Activated T-cell treated with anti-CD3 and anti-CD28 coated beads, Interleukin-2, amount 50 U/mL, for 72 hours (primary cell): ENCODE results near the gene AARS1. TPM values are rescaled to one million over a fixed set of nuclear protein-coding genes. Genes with fewer than 3 reads are reported as not detected.
"Not testable (repeated sequence)": the region's sequence is repeated elsewhere in the genome, so short reads cannot be mapped to it uniquely, and the experiment has no call there.

Source experiments
- ATAC-seq, 2 donors: fragments of 150-1000 bp; cut with Tn5 transposase; replicated peaks in 1 of 2; 2 replicates each; pipeline ENCODE4 v1.10.0; 2021; ENCODE audit warnings: moderate library complexity in 2 of 2, mild to moderate bottlenecking in 1 of 2
- DNase-seq, 2 donors: peaks; one replicate each; pipeline ENCODE4 v3.0.0; 2021 to 2022; ENCODE audit warnings: mixed read lengths in 1 of 2
- H3K27ac Mint-ChIP-seq: one replicate; pipeline ENCODE4 v1.8.0; 2022; ENCODE audit warnings: mild to moderate bottlenecking, moderate library complexity, mixed read lengths
- H3K27me3 Mint-ChIP-seq: one replicate; pipeline ENCODE4 v1.8.0; 2022; ENCODE audit warnings: low read depth, mixed read lengths
- H3K36me3 Mint-ChIP-seq, 2 donors: one replicate each; pipeline ENCODE4 v1.8.0; 2022; ENCODE audit warnings: mixed read lengths in 2 of 2, mild to moderate bottlenecking in 1 of 2; ENCODE audit not compliant: insufficient read depth in 2 of 2
- H3K4me1 Mint-ChIP-seq: one replicate; pipeline ENCODE4 v1.8.0; 2022; ENCODE audit warnings: low read depth, mixed read lengths
- H3K4me3 Mint-ChIP-seq, 2 donors: one replicate each; pipeline ENCODE4 v1.8.0; 2022; ENCODE audit warnings: mild to moderate bottlenecking in 2 of 2, mixed read lengths in 2 of 2, moderate library complexity in 2 of 2
- H3K9me3 Mint-ChIP-seq, 2 donors: one replicate each; pipeline ENCODE4 v1.8.0; 2022; ENCODE audit warnings: mixed read lengths in 2 of 2
- total RNA-seq, 2 donors: library from RNA; stranded (reverse); gene quantifications; one replicate each; pipeline ENCODE4 v1.2.3, GENCODE V29; 2022

The AARS1 gene
- total RNA-seq, 2 donors from 2014 or later, result 273 to 308 TPM

DNA sequence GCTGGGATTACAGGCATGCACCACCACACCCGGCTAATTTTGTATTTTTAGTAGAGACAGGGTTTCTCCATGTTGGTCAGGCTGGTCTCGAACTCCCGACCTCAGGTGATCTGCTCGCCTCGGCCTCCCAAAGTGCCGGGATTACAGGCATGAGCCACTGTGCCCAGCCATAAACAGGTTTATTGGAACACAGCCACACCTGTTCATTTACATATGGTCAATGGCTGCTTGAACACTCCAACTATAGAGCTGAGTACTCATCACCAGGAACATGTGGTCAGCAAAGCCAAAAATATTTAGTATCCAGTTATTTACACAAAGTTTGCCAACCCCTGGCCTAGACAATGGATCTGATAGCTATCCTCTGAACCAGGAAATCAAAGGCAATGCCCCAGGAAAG lies 29.4 kb downstream of the AARS1 start:
- peaks cover 9 to 40% of the 10 kb centered on the region in 2 donors for H3K36me3 Mint-ChIP-seq
- not testable (repeated sequence) for H3K27ac Mint-ChIP-seq

GRCh38 chr16:70258946-70259345 lies 30.4 kb downstream of the AARS1 start:
- ATAC-seq (no peak), DNase-seq (no peak)
- Mint-ChIP-seq H3K27me3 (no peaks in the 10 kb centered on the region), H3K4me3 (no peak overlapping the region), H3K9me3 (no peaks in the 10 kb centered on the region), H3K4me1 (peaks cover 4% of the 10 kb centered on the region), H3K27ac (no peak overlapping the region), H3K36me3 (peaks cover 9 to 34% of the 10 kb centered on the region in 2 donors)

More for the DNA sequence above, 29.4 kb downstream of the AARS1 start:
- H3K4me1 Mint-ChIP-seq, H3K9me3 Mint-ChIP-seq, ATAC-seq, DNase-seq, H3K27me3 Mint-ChIP-seq, H3K4me3 Mint-ChIP-seq: not testable (repeated sequence)

DNA sequence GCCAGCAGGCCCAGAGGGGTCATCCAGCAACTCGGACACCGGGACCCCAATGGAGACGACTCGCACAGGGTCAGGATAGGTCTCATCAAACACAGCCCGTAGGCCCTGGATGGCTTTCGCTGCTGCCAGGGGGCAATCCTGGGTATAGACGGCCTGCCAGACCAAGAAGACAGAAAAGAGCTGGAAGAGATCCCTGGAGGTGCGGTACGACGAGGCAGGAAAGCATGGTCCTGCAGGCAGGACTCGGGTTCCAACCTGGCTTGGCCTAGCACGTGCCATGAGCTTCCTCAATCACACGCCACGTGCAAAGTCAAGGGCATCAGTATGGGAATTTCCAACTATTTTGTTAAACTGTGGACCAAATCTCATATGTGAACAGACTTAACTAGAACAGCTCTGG lies 31.2 kb downstream of the AARS1 start:
- no peak for ATAC-seq
- Mint-ChIP-seq H3K4me1 (peaks cover 4% of the 10 kb centered on the region), H3K9me3 (no peaks in the 10 kb centered on the region), H3K27me3 (no peaks in the 10 kb centered on the region), H3K36me3 (peaks cover 9 to 39% of the 10 kb centered on the region in 2 donors), H3K27ac (no peak overlapping the region), H3K4me3 (no peak overlapping the region)
- no peak for DNase-seq

DNA sequence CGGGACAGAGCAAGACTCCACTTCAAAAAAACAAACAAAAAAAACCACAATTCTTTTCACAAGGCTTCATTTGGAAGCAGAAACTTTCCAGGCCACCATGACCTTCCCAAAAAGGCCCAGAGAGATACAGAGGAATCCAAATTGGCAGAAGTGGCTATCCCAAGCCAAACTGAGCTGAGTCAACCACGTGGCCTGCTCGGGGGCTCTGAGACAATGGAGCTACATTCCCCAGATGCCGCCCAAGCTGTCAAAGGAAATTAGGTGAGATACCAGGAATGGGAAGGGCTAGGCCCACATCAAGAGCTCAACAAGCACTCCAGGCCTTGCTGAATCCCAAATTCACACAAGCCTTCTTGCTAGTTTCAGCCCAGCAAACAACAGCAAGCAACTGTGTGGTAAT lies 31.9 kb downstream of the AARS1 start:
- no peak overlapping the region for H3K4me3 Mint-ChIP-seq
- ATAC-seq (no peak), DNase-seq (no peak)
- peaks cover 4% of the 10 kb centered on the region for H3K4me1 Mint-ChIP-seq
- peaks cover 8 to 39% of the 10 kb centered on the region in 2 donors for H3K36me3 Mint-ChIP-seq
- no peaks in the 10 kb centered on the region for H3K9me3 Mint-ChIP-seq
- H3K27me3 Mint-ChIP-seq, result no peaks in the 10 kb centered on the region
- H3K27ac Mint-ChIP-seq, result no peak overlapping the region

DNA sequence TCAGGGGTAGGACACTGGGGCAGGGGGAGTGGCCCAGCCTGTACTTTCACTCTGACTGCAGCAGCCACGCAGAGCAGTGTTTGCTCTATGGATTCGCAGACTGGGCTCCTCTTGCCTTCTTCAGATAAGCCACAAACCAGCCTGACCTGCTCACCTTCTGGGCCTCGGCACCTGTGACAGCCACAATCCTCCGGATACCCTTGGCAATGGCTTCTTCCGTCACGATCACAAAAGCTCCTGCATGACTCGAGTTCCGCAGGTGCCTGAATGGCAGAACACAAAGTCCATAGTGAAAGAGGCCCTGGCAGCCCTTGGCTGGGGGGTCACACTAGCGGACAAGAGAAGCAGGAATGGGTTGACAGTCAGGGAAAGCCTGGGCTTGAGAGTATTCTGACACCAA lies 33.7 kb downstream of the AARS1 start:
- no peak for ATAC-seq
- DNase-seq, result no peak
- no peak overlapping the region for H3K27ac Mint-ChIP-seq
- no peak overlapping the region for H3K4me3 Mint-ChIP-seq
- H3K27me3 Mint-ChIP-seq, result no peaks in the 10 kb centered on the region
- H3K4me1 Mint-ChIP-seq, result peaks cover 7% of the 10 kb centered on the region
- H3K36me3 Mint-ChIP-seq, result peaks cover 6 to 36% of the 10 kb centered on the region in 2 donors
- no peaks in the 10 kb centered on the region for H3K9me3 Mint-ChIP-seq

- no peak overlapping the region for H3K4me3 Mint-ChIP-seq
- H3K36me3 Mint-ChIP-seq, result peaks cover 3 to 35% of the 10 kb centered on the region in 2 donors
- H3K9me3 Mint-ChIP-seq, result no peaks in the 10 kb centered on the region
- peaks cover 12% of the 10 kb centered on the region for H3K4me1 Mint-ChIP-seq
- H3K27ac Mint-ChIP-seq, result no peak overlapping the region
- H3K27me3 Mint-ChIP-seq, result no peaks in the 10 kb centered on the region
- DNase-seq, result no peak
- ATAC-seq, result no peak
These were observed 34.4 kb downstream of the AARS1 start for GRCh38 chr16:70254965-70255286.

DNA sequence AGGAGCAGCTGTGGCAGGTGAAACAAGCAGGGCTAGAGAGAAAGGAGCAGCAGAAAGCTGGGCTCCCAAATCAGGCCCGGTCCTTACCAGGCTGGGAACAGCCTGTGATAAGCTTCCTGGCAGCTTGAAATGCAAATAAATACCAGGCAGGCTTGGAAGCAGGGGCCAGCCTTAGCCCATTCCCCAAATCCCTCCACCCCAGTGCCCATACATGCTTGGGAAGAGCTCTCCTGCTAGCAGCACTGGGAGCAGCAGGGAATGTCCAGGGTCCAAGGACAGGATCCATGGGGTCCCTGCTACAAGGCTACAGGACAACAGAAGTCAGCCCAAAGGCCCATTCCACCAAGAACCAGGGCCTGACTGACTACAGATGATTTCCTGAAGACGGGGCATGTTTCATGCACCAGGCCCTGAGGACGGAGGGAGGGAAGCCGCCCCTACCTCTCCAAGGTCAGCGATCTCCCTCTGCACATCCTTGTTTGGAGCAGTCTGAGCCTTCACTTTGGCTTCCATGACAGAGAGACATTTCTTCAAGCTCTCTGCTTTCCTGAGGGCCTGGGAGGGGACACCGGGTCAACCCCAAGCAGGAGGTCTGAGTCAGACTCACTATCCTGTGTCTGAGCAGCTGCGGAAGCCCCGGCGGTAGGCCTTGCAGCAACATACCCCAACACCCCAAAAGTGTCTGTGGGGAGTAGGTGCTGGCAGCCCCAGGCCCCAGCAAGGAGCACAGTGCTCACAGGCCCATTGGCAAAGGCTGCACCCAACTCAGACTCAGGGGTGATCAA lies 34.9 kb downstream of the AARS1 start:
- Mint-ChIP-seq H3K36me3 (peaks cover 3 to 33% of the 10 kb centered on the region in 2 donors), H3K9me3 (no peaks in the 10 kb centered on the region), H3K4me3 (no peak overlapping the region), H3K27me3 (no peaks in the 10 kb centered on the region), H3K27ac (no peak overlapping the region), H3K4me1 (peaks cover 16% of the 10 kb centered on the region)
- ATAC-seq (no peak), DNase-seq (no peak)

DNA sequence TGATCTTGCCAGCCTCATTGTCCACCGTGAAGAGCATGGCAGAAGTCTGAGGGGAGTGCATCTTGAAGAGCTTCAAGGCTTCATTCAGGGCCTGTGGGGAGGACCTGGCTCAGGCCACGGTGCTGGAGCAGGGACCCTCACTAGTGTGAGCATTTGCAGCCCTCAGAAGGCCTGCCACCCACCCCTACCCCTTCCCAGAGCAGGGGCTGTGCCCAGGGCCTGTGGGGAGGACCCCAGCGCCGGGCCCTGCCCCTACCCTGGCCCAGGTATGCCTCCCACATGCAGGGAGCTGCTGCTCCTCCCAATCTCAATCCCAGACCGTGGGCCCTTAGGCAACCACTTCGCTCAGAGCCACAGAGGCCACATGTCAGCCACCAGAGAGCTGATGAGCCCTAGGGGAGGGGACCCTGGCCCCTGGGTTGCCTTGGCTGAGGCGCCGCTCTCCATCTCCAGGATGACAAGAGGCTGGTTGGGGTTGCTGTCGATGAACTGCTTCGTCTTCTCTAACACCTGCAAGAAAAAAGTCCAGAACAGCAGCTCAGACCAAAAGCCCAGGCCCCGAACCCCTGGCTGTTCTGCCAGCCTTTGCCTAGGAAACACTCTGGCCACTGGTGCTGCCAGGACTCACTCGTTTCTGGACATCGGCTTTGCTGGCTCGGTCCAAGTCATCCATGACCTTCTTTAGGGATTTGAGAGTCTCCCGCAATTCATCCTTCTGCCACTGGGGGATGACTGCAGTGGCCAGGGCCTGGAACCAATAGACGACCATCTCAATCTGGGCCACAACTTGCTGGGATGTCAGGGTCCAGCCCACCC lies 35.8 kb downstream of the AARS1 start:
- ATAC-seq, result no peak
- H3K27ac Mint-ChIP-seq, result no peak overlapping the region
- peaks cover 3 to 32% of the 10 kb centered on the region in 2 donors for H3K36me3 Mint-ChIP-seq
- no peaks in the 10 kb centered on the region for H3K9me3 Mint-ChIP-seq
- H3K4me1 Mint-ChIP-seq, result peaks cover 24% of the 10 kb centered on the region
- DNase-seq, result peak; percentile 34 to 53
- H3K4me3 Mint-ChIP-seq, result no peak overlapping the region
- no peaks in the 10 kb centered on the region for H3K27me3 Mint-ChIP-seq

DNA sequence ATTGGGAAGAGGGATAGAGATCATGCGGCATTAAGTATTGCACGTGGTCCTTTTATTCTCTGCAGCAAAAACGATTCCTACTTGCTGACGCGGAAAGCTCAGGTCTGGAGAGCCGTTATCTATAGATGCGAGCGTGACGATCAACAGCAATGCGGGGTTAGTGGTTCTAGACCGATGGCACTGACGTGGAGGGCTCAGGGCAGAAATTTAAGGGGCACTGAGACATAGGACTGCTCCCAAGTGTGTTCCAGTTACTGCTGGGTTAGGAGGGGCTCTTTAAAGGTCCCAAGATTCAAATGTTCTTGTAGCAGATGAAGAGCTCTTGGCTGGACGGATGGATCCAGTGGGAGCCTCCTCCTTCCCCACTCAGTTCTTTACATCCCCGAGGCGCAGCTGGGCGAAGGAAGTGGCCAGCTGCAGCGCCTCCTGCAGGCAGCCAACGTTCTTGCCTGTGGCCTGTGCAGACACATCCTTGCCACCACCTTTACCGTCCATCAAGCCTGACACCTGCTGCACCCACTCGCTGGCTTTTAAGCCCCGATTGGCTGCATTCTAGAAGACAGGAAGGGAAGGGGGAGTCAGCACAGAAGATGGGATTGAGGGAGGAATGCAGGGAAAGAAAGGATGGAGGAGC lies 36.8 kb downstream of the AARS1 start:
- H3K4me3 Mint-ChIP-seq, result peak overlapping the region; percentile 87 to 91
- H3K36me3 Mint-ChIP-seq, result peaks cover 2 to 23% of the 10 kb centered on the region in 2 donors
- DNase-seq, result peak; percentile 29 to 39

DNA sequence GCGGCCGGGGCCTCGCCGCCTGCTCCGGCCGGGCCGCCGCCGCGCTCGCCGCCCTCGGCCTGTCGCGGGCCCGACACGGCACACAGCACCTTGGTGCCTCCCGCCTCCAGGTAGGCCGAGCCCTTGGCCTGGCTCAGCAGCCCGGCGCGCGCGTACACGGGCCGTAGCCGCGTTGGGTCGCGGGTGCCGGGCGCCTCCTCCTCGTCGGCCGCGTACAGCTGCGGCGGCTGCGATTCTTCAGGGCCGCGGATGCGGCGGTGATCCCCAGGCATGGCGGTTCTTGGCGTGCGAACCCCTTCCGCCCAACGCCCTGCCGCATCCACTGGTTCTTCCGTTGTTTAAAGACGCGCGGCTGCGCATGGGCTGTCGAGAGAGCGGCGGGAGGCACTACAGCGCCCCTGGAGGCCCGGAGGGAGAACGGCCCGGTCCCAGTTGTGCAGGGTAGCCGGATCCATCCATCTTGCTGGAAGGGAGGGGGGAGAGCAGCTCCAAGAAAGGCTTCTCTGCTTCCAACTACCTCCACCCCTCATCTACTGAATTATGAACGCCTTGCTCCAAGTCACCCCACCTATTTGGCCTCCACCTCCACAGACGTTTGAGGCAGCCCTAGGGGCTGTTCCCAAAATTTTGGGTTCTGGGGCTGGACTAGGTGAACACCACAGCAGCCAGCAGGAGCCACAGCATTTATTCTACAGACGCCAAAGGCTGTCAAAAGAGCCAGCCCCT lies 37.5 kb downstream of the AARS1 start, which contains the start of gene EXOSC6:
TSS of gene EXOSC6 (minus strand) at position 312 of the 726 bp plus-strand sequence. CDS start at position 272, 40 bp downstream.
- DNase-seq (peak; percentile 93 to 95), ATAC-seq (peak; percentile 89 to 90)
- peaks cover 2 to 23% of the 10 kb centered on the region in 2 donors for H3K36me3 Mint-ChIP-seq
- H3K9me3 Mint-ChIP-seq, result no peaks in the 10 kb centered on the region
- H3K27ac Mint-ChIP-seq, result peak within 1 kb of the TSS; percentile 81
- no peaks in the 10 kb centered on the region for H3K27me3 Mint-ChIP-seq
- peaks cover 32% of the 10 kb centered on the region for H3K4me1 Mint-ChIP-seq
- H3K4me3 Mint-ChIP-seq, result peak within 1 kb of the TSS; percentile 90 to 92

More for the DNA sequence above, 36.8 kb downstream of the AARS1 start:
- Mint-ChIP-seq H3K9me3 (no peaks in the 10 kb centered on the region), H3K27me3 (no peaks in the 10 kb centered on the region), H3K27ac (peak overlapping the region; percentile 8), H3K4me1 (peaks cover 34% of the 10 kb centered on the region)
- no peak for ATAC-seq

- H3K27ac Mint-ChIP-seq, result peak overlapping the region; percentile 46
These were observed 38.3 kb downstream of the AARS1 start for GRCh38 chr16:70250748-70251628.

DNA sequence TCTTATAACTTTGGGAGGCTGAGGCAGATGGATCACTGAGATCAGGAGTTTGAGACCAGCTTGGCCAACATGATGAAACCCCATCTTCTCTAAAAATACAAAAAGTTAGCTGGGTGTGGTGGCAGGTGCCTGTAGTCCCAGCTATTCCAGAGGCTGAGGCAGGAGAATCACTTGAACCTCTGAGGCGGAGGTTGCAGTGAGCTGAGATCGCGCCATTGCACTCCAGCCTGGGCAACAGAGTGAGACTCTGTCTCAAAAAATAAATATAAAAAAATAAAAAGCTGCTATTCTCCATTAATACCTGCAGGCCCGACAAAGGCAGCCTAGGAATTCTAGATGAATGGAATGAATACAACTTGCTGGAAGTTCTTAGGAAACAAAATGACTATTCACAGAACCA lies 39.6 kb downstream of the AARS1 start:
- not testable (repeated sequence) for H3K27me3 Mint-ChIP-seq, ATAC-seq, DNase-seq, H3K9me3 Mint-ChIP-seq
- Mint-ChIP-seq H3K4me1 (peaks cover 45% of the 10 kb centered on the region), H3K4me3 (peak overlapping the region; percentile 90 to 92), H3K27ac (peak overlapping the region; percentile 86), H3K36me3 (peaks cover 2 to 23% of the 10 kb centered on the region in 2 donors)

More at GRCh38 chr16:70250748-70251628, 38.3 kb downstream of the AARS1 start:
- no peaks in the 10 kb centered on the region for H3K9me3 Mint-ChIP-seq
- no peaks in the 10 kb centered on the region for H3K27me3 Mint-ChIP-seq
- peaks cover 40% of the 10 kb centered on the region for H3K4me1 Mint-ChIP-seq
- DNase-seq (peak; percentile 57 to 68), ATAC-seq (peak; percentile 66 to 67)
- H3K36me3 Mint-ChIP-seq, result peaks cover 2 to 25% of the 10 kb centered on the region in 2 donors
- peak overlapping the region; percentile 90 to 92 for H3K4me3 Mint-ChIP-seq
